T-helper 1 cell treated with Interleukin-12 subunit alpha and Interleukin-12 subunit beta and Interleukin-4 antibody, amounts not matched to agents 30 μg/mL and 1 μg/mL, for 36 hours (primary cell): ENCODE results near the gene MOV10L1.
A peak's percentile ranks its signal among the peaks of the same experiment; 100 is the strongest.

Experiments
- H3K27ac Mint-ChIP-seq: one replicate; pipeline ENCODE4 v1.8.0; 2021; ENCODE audit warnings: mild to moderate bottlenecking, mixed read lengths
- H3K27me3 Mint-ChIP-seq: one replicate; pipeline ENCODE4 v1.8.0; 2021; ENCODE audit warnings: low read depth, mixed read lengths
- H3K36me3 Mint-ChIP-seq: one replicate; pipeline ENCODE4 v1.8.0; 2021; ENCODE audit warnings: low read depth, mixed read lengths
- H3K4me1 Mint-ChIP-seq: one replicate; pipeline ENCODE4 v1.8.0; 2021; ENCODE audit warnings: low read depth, mixed read lengths
- H3K4me3 Mint-ChIP-seq: one replicate; pipeline ENCODE4 v1.8.0; 2021; ENCODE audit warnings: mild to moderate bottlenecking, moderate library complexity, mixed read lengths
- H3K9me3 Mint-ChIP-seq: one replicate; pipeline ENCODE4 v1.8.0; 2021; ENCODE audit warnings: mixed read lengths

Gene MOV10L1

DNA sequence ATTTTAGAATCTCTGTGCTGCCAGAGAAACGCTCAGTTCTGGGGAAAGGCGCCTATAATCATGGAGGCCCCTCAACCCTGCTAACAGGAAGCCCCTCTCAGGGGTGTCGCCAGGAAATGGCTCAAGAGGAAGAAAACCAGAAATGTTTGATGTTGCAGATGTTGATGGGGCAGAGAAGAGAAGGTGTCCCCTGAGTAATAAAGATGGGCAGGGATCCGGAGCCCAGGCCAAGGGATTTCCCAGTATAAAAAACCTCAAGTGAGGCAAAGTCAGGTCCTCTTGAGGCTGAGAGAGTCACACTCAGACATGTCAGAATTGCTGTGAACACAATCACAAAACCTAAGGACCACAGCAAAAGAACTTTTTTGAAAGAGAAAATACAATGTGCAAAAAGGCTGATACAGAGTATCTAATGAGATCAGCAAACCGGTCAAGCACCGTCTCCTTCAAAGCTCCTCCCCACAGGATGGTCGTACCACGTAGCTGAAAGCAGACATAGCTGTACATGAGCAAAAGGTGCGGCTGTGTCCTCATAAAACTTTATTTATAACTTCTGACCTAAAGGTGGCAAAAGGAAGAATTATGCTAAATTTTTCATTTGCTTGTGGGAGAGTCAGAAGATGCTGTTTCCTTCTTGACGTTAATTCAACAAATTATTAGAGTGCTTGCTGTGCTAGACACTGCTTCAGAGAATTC lies 12.2 kb downstream of the MOV10L1 start:
- peaks cover 7% of the 10 kb centered on the region for H3K4me1 Mint-ChIP-seq
- no peaks in the 10 kb centered on the region for H3K36me3 Mint-ChIP-seq
- H3K9me3 Mint-ChIP-seq, result no peaks in the 10 kb centered on the region
- no peak overlapping the region for H3K4me3 Mint-ChIP-seq
- H3K27me3 Mint-ChIP-seq, result peaks cover 15% of the 10 kb centered on the region
- no peak overlapping the region for H3K27ac Mint-ChIP-seq

GRCh38 chr22:50102946-50103345 lies 13.1 kb downstream of the MOV10L1 start:
- Mint-ChIP-seq H3K27me3 (peaks cover 9% of the 10 kb centered on the region), H3K27ac (no peak overlapping the region), H3K36me3 (no peaks in the 10 kb centered on the region), H3K4me3 (no peak overlapping the region), H3K9me3 (no peaks in the 10 kb centered on the region), H3K4me1 (peaks cover 7% of the 10 kb centered on the region)

DNA sequence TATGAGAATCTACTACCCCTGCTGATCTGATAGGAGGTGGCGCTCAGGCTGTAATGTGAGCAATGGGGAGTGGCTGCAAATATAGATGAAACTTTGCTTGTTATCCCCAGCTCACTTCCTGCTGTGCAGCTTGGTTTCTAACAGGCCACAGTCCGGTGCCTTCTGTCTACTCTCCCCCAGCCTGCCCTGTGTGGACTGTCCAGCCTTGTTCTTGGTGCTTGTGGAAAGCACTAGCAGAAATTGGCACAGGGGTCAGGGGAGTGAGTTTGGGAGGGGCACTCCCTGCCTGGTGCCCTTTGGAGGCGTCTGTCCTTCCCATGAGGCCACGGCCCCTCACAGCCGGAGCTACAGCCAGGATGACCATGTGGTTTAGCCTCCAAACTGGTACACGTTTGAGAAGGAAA lies 14.3 kb downstream of the MOV10L1 start:
- H3K4me1 Mint-ChIP-seq, result peaks cover 7% of the 10 kb centered on the region
- no peaks in the 10 kb centered on the region for H3K36me3 Mint-ChIP-seq
- H3K27ac Mint-ChIP-seq, result no peak overlapping the region
- peaks cover 2% of the 10 kb centered on the region for H3K27me3 Mint-ChIP-seq
- no peaks in the 10 kb centered on the region for H3K9me3 Mint-ChIP-seq
- H3K4me3 Mint-ChIP-seq, result no peak overlapping the region

DNA sequence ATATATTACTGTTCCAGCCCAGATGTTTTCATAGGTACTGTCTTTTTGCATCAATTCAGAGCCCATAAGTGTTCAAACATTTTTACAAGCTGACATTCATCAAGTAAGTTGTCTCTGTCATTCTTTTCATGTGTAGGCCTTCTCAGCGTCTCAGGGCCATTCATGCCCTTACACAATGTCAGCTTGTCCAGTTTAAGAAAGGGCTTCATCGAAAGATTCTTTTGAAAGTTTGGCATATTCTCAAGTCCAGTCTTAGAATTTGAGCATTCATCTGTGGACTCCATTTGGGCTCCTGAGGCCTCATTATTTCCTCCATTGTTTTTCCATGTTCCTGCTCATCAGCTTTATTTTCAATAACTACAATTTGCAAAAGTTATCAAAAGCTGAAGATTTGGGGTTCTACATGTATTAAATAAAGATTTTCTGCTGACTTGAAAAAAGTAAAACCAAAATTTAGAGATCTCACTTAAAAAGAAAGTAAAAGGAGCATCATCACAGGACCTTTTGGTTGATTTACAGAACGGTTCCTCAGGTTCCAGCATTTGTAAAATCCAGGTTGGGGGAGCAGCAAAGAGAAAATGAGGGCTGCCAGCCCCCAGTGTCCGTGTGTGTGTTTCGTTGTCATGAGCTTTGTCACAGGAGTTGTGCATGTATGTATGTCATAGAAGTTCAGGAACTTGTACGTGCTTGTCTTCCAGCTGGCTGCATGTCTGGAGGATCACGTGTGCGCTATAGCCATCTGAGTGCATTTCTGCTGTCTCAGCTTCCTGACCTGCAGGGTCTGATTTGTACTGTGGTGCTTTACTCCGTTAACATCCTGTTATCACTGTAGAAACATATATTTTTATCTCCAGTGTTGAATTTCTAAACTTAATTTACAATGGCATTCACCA lies 15.6 kb downstream of the MOV10L1 start:
- Mint-ChIP-seq H3K4me3 (peak overlapping the region; percentile 70), H3K36me3 (no peaks in the 10 kb centered on the region), H3K27ac (peak overlapping the region; percentile 89), H3K27me3 (no peaks in the 10 kb centered on the region), H3K4me1 (peaks cover 7% of the 10 kb centered on the region), H3K9me3 (no peaks in the 10 kb centered on the region)

GRCh38 chr22:50107529-50107928 lies 17.7 kb downstream of the MOV10L1 start:
- Mint-ChIP-seq H3K27ac (no peak overlapping the region), H3K27me3 (peaks cover under 1% of the 10 kb centered on the region), H3K4me1 (peaks cover 20% of the 10 kb centered on the region), H3K36me3 (no peaks in the 10 kb centered on the region), H3K4me3 (no peak overlapping the region), H3K9me3 (no peaks in the 10 kb centered on the region)

- H3K4me3 Mint-ChIP-seq, result no peak overlapping the region
- H3K9me3 Mint-ChIP-seq, result no peaks in the 10 kb centered on the region
- no peak overlapping the region for H3K27ac Mint-ChIP-seq
- peaks cover 4% of the 10 kb centered on the region for H3K27me3 Mint-ChIP-seq
- H3K4me1 Mint-ChIP-seq, result peaks cover 17% of the 10 kb centered on the region
- no peaks in the 10 kb centered on the region for H3K36me3 Mint-ChIP-seq
Measured at GRCh38 chr22:50111056-50111455, 21.2 kb downstream of the MOV10L1 start.

DNA sequence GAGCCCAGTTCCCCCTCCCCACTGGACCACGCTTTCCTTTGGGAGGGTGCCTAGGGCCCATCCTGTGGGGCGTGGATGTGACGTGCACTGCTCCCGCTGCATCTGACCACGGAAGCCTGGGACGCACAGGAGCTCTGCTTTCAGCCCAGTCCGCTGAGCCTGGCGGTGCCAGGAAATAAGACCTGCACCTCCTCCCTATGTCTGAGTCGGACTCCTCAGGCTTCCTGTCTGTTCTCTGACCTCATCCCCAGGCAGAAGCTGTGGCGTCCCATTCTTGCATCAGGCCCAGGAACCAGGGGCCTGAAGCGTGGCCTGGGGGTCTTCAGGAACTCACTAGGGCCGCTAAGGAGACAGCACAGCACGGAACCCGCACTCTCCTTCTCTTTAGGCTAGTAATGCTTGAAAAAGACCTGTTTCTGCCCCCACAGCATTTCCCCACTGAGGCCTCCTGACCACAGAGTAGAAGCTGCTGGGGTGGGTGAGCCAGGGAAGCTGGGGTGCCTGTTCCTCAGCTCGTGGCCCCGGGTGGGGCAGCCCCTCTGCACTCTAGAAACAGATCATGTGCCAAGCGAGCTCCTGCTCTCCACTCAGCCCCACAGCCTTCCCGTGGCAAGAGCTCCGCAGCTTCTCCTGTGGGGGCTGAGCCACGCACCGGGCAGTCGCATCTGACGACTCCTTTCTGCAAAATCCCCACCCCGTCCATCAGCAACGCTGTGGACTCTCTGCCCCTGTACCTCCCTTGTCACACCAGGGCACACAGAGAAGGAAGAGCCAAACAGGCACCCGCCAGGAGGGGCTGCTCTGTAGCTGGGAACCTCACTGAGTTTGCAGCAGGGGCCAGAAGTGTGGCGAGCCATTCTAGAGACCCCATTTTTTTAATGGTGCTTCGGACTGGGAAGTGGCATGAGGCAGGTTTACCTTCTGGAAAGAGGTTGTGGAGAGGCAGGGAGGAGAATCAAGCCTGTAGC lies 22.6 kb downstream of the MOV10L1 start:
- no peak overlapping the region for H3K4me3 Mint-ChIP-seq
- H3K36me3 Mint-ChIP-seq, result no peaks in the 10 kb centered on the region
- H3K27ac Mint-ChIP-seq, result peak overlapping the region; percentile 62
- peaks cover 17% of the 10 kb centered on the region for H3K4me1 Mint-ChIP-seq
- no peaks in the 10 kb centered on the region for H3K9me3 Mint-ChIP-seq
- H3K27me3 Mint-ChIP-seq, result peaks cover 7% of the 10 kb centered on the region

- no peaks in the 10 kb centered on the region for H3K36me3 Mint-ChIP-seq
- peaks cover 7% of the 10 kb centered on the region for H3K27me3 Mint-ChIP-seq
- peaks cover 17% of the 10 kb centered on the region for H3K4me1 Mint-ChIP-seq
- no peaks in the 10 kb centered on the region for H3K9me3 Mint-ChIP-seq
- no peak overlapping the region for H3K4me3 Mint-ChIP-seq
- H3K27ac Mint-ChIP-seq, result no peak overlapping the region
Measured at GRCh38 chr22:50114221-50115021, 24.6 kb downstream of the MOV10L1 start.

- Mint-ChIP-seq H3K4me3 (no peak overlapping the region), H3K27me3 (peaks cover 18% of the 10 kb centered on the region), H3K4me1 (peaks cover 17% of the 10 kb centered on the region), H3K27ac (no peak overlapping the region), H3K9me3 (no peaks in the 10 kb centered on the region), H3K36me3 (no peaks in the 10 kb centered on the region)
Measured at GRCh38 chr22:50115693-50116092, 25.9 kb downstream of the MOV10L1 start.

GRCh38 chr22:50117168-50117762 lies 27.5 kb downstream of the MOV10L1 start:
- H3K27me3 Mint-ChIP-seq, result peaks cover 20% of the 10 kb centered on the region

DNA sequence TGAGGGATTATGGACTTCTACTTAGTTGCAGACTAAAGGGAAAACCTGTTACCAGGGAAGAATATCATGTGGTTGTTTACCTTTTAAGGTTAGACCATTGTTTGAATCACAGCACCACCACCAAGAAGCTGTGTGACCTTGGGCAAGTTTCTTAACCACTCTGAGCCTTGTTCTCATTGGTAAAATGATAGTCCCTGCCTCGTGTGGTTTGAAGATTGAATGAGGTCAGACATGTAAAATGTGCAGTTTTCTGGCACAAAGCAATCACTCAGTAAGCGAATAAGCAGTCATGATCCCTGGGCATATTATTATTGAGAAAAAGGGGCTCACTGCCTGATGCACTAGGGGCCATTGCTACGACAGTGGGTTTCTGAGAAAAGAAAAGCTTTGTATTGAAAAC lies 28.3 kb downstream of the MOV10L1 start:
- Mint-ChIP-seq H3K9me3 (no peaks in the 10 kb centered on the region), H3K4me3 (no peak overlapping the region), H3K36me3 (no peaks in the 10 kb centered on the region), H3K4me1 (no peaks in the 10 kb centered on the region), H3K27me3 (peaks cover 16% of the 10 kb centered on the region), H3K27ac (no peak overlapping the region)

More at GRCh38 chr22:50117168-50117762, 27.5 kb downstream of the MOV10L1 start:
- H3K36me3 Mint-ChIP-seq, result no peaks in the 10 kb centered on the region
- H3K4me1 Mint-ChIP-seq, result peaks cover 7% of the 10 kb centered on the region
- H3K27ac Mint-ChIP-seq, result no peak overlapping the region
- no peak overlapping the region for H3K4me3 Mint-ChIP-seq
- H3K9me3 Mint-ChIP-seq, result no peaks in the 10 kb centered on the region

DNA sequence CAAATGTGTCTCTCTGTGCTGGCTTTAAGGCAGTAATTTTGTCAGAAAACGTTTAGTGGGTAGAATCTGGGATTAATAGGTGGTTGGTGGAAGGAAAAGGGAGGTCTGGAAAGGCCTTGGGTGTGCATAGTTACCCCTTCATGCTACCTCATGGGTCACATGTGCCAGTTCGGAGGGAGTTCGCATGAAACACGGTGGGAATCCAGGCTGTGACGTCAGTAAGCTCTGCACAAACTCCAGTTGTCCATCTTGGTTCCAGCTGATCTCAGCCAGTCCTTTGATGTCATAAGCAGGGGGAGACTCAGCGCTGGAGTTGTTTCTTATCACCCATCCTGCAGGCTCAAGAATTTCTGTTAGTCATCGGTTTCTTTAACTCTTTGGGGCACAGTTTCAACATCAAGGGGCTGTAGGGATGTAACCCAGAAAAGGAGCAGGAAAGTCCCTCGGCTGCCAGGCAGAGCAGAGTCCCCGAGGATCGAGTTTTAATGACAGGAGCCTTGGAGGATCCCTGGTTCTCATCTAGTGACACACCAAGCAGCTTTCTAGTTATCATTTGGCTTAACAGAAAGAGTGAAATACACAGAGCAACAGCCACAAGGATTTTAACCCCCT lies 28.9 kb downstream of the MOV10L1 start:
- no peak overlapping the region for H3K4me3 Mint-ChIP-seq
- no peaks in the 10 kb centered on the region for H3K4me1 Mint-ChIP-seq
- no peak overlapping the region for H3K27ac Mint-ChIP-seq
- peaks cover 18% of the 10 kb centered on the region for H3K27me3 Mint-ChIP-seq
- no peaks in the 10 kb centered on the region for H3K36me3 Mint-ChIP-seq
- H3K9me3 Mint-ChIP-seq, result peaks cover 4% of the 10 kb centered on the region

DNA sequence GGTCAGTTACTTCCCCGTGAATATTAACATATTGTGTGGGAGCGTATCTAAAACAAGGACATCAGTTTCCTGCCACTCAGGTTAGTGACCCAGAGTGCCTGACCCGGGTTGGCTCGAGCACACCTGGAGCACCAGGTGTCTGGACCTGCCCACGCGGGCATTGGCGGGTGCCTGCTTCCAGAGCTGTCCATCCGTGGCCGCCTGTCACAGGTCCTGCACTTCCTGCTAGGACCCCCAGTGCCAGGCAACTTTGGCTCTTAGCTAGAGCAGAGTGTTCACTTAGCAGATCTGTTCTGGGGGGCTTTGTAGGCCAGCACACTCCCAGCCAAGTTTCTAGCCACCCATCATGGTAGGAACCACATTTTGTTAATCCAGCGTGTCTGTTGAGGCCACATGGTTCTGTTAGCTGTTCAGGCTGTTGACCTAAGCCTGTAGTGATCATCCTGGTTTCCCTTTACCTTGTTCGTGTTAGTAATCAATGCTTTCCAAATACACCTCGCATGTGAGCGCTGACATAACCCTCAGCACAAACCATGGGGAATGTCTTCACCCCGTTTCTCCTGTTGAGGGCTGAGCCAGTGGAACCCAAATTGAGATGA lies 29.5 kb downstream of the MOV10L1 start:
- Mint-ChIP-seq H3K27ac (no peak overlapping the region), H3K4me3 (no peak overlapping the region), H3K27me3 (peaks cover 24% of the 10 kb centered on the region)

More for the DNA sequence above, 29.5 kb downstream of the MOV10L1 start:
- Mint-ChIP-seq H3K36me3 (no peaks in the 10 kb centered on the region), H3K9me3 (peaks cover 9% of the 10 kb centered on the region), H3K4me1 (no peaks in the 10 kb centered on the region)
